Activated CD4-positive, alpha-beta memory T cell treated with anti-CD3 and anti-CD28 coated beads for 36 hours (primary cell): Measurements from ENCODE around the gene PLXDC2. TPM values are rescaled to one million over a fixed set of nuclear protein-coding genes. Genes with fewer than 3 reads are reported as not detected.

Source experiments
- CTCF ChIA-PET: fragments of 350-600 bp; sonication (Branson Sonifier 250); formaldehyde crosslinking; loops from one replicate; lab custom pipeline; 2021; ENCODE audit warnings: antibody characterized with exemption, inconsistent platforms; lab: Charles Lee
- POLR2A ChIA-PET: fragments of 350-600 bp; sonication (Branson Sonifier 250); formaldehyde crosslinking; loops from one replicate; lab custom pipeline; 2021; ENCODE audit warnings: antibody characterized with exemption; lab: Charles Lee
- DNase-seq: peaks from one replicate; pipeline ENCODE4 v3.0.0-alpha.2; 2020
- H3K27ac Mint-ChIP-seq: one replicate; pipeline ENCODE4 v1.8.0; 2021; ENCODE audit warnings: mixed read lengths
- H3K27me3 Mint-ChIP-seq: one replicate; pipeline ENCODE4 v1.8.0; 2021; ENCODE audit warnings: mixed read lengths
- H3K36me3 Mint-ChIP-seq: one replicate; pipeline ENCODE4 v1.8.0; 2021; ENCODE audit warnings: mixed read lengths
- H3K4me1 Mint-ChIP-seq: one replicate; pipeline ENCODE4 v1.8.0; 2021; ENCODE audit warnings: low read depth, mixed read lengths
- H3K4me3 Mint-ChIP-seq: one replicate; pipeline ENCODE4 v1.8.0; 2021; ENCODE audit warnings: mild to moderate bottlenecking, mixed read lengths
- H3K9me3 Mint-ChIP-seq: one replicate; pipeline ENCODE4 v1.8.0; 2021; ENCODE audit warnings: mixed read lengths
- intact Hi-C: fragments of 100-400 bp; cut with micrococcal nuclease; formaldehyde crosslinking; loops from one replicate; pipeline ENCODE4 v1.15.1; 2023
- total RNA-seq, 2 experiments: library from RNA; stranded (reverse); gene quantifications; one replicate each; pipeline ENCODE4 v1.2.3, GENCODE V29; 2021

The PLXDC2 gene
- total RNA-seq, 2 experiments from 2014 or later = not detected

DNA sequence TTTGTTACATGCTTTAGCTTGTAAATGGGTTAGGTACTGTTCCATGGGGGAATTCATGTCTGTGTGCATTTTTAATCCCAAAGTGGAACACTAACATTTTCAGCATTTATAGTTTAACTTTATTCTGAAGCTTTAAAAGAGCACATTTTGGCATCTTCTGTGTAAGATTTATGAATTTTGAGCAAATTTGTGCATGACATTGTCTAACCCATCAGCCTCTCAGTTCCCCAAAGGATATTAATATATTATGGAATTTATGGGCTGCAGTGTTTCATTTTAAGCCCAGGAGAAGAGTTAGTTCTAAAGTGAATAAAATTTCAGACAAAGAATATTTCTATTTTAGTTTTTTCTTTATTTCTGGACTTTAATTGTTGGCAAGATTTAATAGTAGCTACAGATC, 421.4 kb downstream of the PLXDC2 start:
- no peak for DNase-seq
- Mint-ChIP-seq H3K27me3 (no peaks in the 10 kb centered on the region), H3K4me1 (no peaks in the 10 kb centered on the region), H3K4me3 (no peak overlapping the region), H3K36me3 (no peaks in the 10 kb centered on the region), H3K9me3 (peaks cover 4% of the 10 kb centered on the region), H3K27ac (no peak overlapping the region)
- CTCF ChIA-PET = no interaction called here
- POLR2A ChIA-PET = no interaction called here
- intact Hi-C loops = no loop called here

DNA sequence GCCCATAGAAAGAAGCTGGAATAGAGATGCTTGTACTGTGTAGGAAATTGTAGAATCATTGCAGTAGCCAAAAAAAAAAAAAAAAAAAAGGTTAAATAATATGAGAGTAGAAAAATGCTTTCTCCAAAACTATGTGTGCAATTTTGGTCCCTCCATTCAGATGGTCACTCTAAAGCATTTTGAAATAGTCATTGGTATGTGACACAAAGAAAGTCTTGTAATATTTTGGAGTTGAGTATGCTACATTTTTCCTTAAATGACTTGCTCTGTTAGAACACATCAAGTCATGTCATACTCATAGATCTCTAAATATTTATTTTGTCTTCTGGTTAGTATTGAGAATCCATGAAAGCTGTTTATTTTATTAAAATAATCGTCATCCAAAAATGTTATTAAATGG, 424.4 kb downstream of the PLXDC2 start:
- intact Hi-C loops = no loop called here
- H3K36me3 Mint-ChIP-seq = no peaks in the 10 kb centered on the region
- no peak overlapping the region for H3K27ac Mint-ChIP-seq
- H3K4me1 Mint-ChIP-seq = no peaks in the 10 kb centered on the region
- CTCF ChIA-PET = no interaction called here
- no peaks in the 10 kb centered on the region for H3K27me3 Mint-ChIP-seq
- H3K9me3 Mint-ChIP-seq = peaks cover 9% of the 10 kb centered on the region
- DNase-seq = no peak
- POLR2A ChIA-PET = no interaction called here
- H3K4me3 Mint-ChIP-seq = no peak overlapping the region

DNA sequence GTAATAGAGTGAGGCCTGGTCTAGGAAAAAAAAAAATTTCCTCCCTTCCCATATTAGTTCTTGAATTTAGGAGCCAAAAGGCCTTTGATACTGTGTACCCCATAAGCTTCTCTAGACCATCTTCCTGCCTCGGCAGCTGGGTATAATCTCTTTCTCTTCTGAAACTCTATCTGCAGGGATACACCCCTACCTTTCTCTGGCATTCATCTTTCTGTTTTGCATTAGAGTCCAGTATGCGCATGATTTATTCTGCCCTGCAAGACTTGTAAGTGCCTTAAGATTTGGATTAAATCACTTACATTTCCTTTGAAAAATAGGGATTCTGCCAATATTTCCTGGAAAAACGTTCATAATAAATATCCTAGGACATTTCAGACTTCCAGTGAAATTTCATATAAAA, 431.2 kb downstream of the PLXDC2 start:
- Mint-ChIP-seq H3K36me3 (no peaks in the 10 kb centered on the region), H3K4me1 (no peaks in the 10 kb centered on the region), H3K9me3 (peaks cover 6% of the 10 kb centered on the region), H3K4me3 (no peak overlapping the region), H3K27me3 (no peaks in the 10 kb centered on the region), H3K27ac (no peak overlapping the region)
- no peak for DNase-seq
- POLR2A ChIA-PET = no interaction called here
- CTCF ChIA-PET = no interaction called here
- intact Hi-C loops = no loop called here

DNA sequence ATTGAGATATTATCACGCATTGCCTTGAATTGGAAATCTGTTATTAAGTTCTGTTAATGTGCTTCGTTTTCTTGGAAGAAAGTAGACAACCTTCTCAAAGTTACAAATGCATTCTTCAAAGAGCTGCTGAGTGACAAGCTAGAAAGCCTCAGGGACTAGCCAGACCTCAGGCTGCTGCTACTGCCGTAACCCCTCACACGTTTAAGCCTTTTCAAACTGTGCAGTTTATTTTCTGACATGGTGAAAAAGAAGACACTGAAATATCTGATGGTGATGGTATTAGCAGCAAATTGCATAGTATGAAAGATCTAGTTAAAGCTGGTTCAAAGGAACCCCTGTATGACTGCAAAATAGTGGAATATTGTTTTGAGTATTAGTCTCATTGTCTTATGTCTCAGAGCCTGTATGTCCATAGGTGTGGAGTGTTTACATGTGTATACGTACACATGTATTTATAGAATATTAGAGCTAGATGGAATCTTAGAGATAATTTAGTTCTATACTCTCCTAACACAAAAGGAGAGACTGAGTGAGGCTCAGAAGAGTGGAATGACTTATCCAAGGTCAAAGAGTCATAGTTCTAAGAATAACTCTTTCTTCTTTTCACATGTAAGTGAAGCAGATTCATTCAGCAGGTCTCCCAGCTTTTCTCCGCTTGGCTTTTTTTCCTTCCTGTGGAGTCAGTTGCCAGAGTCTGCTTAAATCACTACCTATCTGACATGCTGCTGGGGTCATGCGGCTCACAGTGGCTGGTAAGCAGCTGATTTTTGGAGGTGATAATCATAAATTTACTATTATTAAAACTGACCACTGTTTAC, 431.9 kb downstream of the PLXDC2 start:
- intact Hi-C loops = no loop called here
- no peak overlapping the region for H3K4me3 Mint-ChIP-seq
- DNase-seq = no peak
- H3K27me3 Mint-ChIP-seq = no peaks in the 10 kb centered on the region
- POLR2A ChIA-PET = no interaction called here
- no peaks in the 10 kb centered on the region for H3K36me3 Mint-ChIP-seq
- CTCF ChIA-PET = no interaction called here
- no peaks in the 10 kb centered on the region for H3K4me1 Mint-ChIP-seq
- no peak overlapping the region for H3K27ac Mint-ChIP-seq
- H3K9me3 Mint-ChIP-seq = peaks cover 6% of the 10 kb centered on the region

DNA sequence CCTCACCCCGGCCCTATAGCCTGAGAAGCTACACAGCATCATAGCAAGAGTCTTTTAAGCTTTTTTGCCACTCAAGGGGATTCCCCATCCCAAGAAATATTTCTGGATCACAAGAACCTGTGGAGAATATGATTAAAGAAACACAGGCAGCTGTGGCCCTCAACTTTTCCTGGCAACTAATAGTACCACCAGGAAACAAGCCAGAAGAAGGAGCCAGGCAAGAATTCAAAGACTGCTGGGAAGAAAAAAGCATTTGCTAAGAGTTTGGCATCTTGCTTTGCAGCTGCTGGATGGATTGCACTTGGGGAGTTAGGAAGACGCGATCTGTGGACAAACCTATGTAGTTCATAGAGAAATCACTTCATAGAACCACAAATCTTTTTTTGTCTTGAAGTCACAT, 437.8 kb downstream of the PLXDC2 start:
- intact Hi-C loops = no loop called here
- H3K4me1 Mint-ChIP-seq = no peaks in the 10 kb centered on the region
- H3K27me3 Mint-ChIP-seq = no peaks in the 10 kb centered on the region
- POLR2A ChIA-PET = no interaction called here
- no peak overlapping the region for H3K27ac Mint-ChIP-seq
- no peak for DNase-seq
- H3K36me3 Mint-ChIP-seq = no peaks in the 10 kb centered on the region
- H3K9me3 Mint-ChIP-seq = peaks cover 4% of the 10 kb centered on the region
- H3K4me3 Mint-ChIP-seq = no peak overlapping the region
- CTCF ChIA-PET = no interaction called here

DNA sequence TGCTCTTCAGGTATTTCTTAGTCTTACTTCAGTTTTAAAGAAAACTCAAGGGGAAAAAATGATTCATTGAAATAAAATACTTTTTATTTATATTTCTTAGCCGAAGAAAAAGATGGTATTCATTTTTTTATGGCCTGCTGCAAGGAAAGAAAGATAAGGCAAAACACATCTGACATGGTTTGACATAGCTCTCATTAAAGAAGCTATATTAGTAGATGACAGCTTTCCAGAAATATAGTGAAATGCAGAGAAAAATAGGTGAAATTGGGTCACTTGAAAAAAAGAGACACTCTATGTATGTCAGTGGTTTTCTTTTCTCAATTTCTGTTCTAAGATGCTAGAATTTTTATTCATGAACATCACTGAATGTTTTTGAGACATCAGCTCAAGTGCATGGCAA, 438.3 kb downstream of the PLXDC2 start:
- ChIA-PET CTCF (no interaction called here), POLR2A (no interaction called here)
- Mint-ChIP-seq H3K27me3 (no peaks in the 10 kb centered on the region), H3K36me3 (no peaks in the 10 kb centered on the region), H3K4me3 (no peak overlapping the region), H3K9me3 (peaks cover 4% of the 10 kb centered on the region), H3K4me1 (no peaks in the 10 kb centered on the region), H3K27ac (no peak overlapping the region)
- DNase-seq = no peak
- intact Hi-C loops = no loop called here

DNA sequence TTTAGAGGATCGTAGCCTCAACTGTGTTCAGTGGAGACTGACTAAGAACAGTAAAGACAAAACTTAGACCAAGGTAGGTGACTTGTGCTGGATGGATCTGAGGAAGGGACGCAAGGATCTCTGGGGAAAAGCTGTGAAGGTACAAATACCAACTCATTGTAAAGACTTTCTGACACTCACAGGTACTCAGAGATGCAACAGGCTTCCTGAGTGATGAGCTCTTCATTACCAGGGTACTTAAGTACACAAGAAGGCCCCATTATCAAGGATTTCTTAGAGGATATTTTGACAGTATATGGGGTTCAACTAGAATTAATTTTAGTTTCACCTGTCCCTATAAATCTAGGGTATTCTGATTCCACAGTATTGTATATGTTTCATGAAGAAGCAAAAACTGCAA, 440.7 kb downstream of the PLXDC2 start:
- intact Hi-C loops = no loop called here
- Mint-ChIP-seq H3K27ac (no peak overlapping the region), H3K4me1 (no peaks in the 10 kb centered on the region), H3K27me3 (no peaks in the 10 kb centered on the region), H3K36me3 (no peaks in the 10 kb centered on the region), H3K9me3 (peaks cover 11% of the 10 kb centered on the region), H3K4me3 (no peak overlapping the region)
- no peak for DNase-seq
- ChIA-PET CTCF (no interaction called here), POLR2A (no interaction called here)

DNA sequence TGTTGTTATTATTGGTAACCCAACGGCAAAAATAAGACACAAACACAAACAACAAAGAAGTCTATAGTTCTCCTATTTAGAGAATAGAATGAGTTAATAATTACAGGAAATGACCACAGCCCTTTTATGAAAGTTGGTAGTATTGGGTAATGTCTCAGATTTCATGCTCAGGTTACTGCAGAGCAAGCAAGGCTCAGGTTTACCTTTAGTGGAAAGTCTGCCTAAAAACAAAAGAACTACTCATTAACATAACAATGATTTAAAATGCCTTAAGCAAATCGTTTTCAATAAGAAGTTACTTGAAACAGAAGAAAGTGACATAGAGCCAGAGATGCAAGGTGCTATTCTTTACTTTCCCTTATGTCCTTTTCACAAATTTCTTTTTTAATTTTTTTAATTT, 441.2 kb downstream of the PLXDC2 start:
- Mint-ChIP-seq H3K36me3 (no peaks in the 10 kb centered on the region), H3K4me3 (no peak overlapping the region), H3K4me1 (no peaks in the 10 kb centered on the region), H3K27me3 (no peaks in the 10 kb centered on the region), H3K27ac (no peak overlapping the region), H3K9me3 (peaks cover 11% of the 10 kb centered on the region)
- DNase-seq = no peak
- POLR2A ChIA-PET = no interaction called here
- intact Hi-C loops = no loop called here
- CTCF ChIA-PET = no interaction called here

DNA sequence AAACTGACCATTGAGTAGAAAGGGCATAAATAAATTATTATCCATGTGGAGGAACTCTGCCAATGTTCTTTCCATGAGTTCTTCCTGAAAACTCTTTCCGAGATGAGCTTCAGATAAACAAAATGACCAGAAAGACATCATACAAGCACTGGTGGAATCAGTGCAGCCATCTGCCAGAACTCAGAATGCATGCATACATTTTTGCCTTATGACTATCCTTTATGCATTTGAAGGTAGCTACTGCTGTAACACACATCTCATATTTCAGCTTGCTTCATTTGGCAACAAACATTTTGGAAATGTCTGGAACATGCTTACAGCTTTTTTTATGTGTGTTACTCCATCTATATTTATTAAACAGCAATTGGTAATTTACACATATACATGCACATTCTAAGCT, 448.9 kb downstream of the PLXDC2 start:
- Mint-ChIP-seq H3K36me3 (no peaks in the 10 kb centered on the region), H3K4me1 (no peaks in the 10 kb centered on the region), H3K9me3 (peaks cover 11% of the 10 kb centered on the region), H3K27me3 (no peaks in the 10 kb centered on the region), H3K4me3 (no peak overlapping the region), H3K27ac (no peak overlapping the region)
- ChIA-PET POLR2A (no interaction called here), CTCF (no interaction called here)
- DNase-seq = no peak
- intact Hi-C loops = no loop called here

DNA sequence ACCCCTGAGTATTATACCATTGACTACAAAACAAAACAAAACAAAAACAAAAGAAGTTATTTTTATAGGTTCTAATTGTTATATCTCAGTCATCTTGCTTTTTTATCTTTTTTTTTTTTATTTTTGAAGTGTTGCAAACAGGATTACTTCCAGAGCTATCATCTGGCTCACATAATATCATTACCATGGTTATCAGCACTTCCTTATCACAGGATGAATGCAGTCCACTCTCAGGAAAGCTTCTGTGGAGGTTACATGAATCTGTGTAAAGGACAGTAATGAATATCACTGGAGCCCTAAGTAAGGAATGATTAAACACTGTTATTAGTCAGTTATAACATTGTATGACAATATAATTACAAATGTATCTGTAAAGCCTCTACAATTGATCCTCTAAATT, 451.5 kb downstream of the PLXDC2 start:
- intact Hi-C loops = no loop called here
- Mint-ChIP-seq H3K27me3 (no peaks in the 10 kb centered on the region), H3K4me3 (no peak overlapping the region), H3K4me1 (no peaks in the 10 kb centered on the region), H3K27ac (no peak overlapping the region), H3K9me3 (peaks cover 18% of the 10 kb centered on the region), H3K36me3 (no peaks in the 10 kb centered on the region)
- ChIA-PET POLR2A (no interaction called here), CTCF (no interaction called here)
- DNase-seq = no peak

DNA sequence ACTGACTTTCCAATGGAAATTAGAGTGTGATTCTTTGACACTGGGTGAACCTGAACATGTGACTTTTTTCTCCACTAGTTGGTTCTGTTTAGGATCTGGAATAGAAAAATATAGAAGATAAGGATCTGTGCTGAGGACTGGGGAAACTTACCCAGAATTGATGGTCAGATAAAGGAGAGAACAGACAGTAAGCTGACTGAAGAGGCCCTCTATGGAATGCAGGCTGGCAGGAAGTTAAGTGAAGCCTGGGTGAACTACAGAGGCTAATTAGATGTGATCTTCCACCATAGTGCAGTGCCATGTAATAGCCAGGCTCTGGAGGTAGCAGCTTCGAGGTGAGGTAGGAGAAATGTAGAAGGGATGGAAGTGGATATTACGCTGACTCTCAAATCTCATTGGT, 455.3 kb downstream of the PLXDC2 start:
- no peak for DNase-seq
- Mint-ChIP-seq H3K27ac (no peak overlapping the region), H3K36me3 (no peaks in the 10 kb centered on the region), H3K9me3 (peaks cover 19% of the 10 kb centered on the region), H3K4me3 (no peak overlapping the region), H3K27me3 (no peaks in the 10 kb centered on the region), H3K4me1 (no peaks in the 10 kb centered on the region)
- CTCF ChIA-PET = no interaction called here
- POLR2A ChIA-PET = no interaction called here
- intact Hi-C loops = no loop called here

DNA sequence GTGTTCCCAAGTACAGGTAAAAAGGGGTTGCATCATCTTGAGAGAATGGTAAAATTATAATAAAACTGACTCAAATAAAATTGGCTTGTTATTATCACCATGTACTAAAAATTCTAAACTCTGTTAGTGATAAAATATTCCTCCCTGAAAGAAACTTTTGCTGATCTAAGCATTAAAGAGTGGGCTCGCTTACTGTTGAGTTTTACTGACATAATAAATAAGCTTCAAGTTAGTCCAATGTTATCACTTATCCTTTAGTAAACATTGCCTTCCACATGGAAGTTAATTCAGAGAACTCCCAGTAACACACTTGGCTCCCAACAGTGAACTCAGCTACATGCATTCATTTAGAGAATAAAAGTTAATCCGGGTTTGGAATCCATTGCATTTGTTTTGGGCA, 456.4 kb downstream of the PLXDC2 start:
- H3K36me3 Mint-ChIP-seq = no peaks in the 10 kb centered on the region
- no peak overlapping the region for H3K27ac Mint-ChIP-seq
- DNase-seq = no peak
- CTCF ChIA-PET = no interaction called here
- POLR2A ChIA-PET = no interaction called here
- intact Hi-C loops = no loop called here
- H3K4me3 Mint-ChIP-seq = no peak overlapping the region
- no peaks in the 10 kb centered on the region for H3K27me3 Mint-ChIP-seq
- H3K9me3 Mint-ChIP-seq = peaks cover 19% of the 10 kb centered on the region
- no peaks in the 10 kb centered on the region for H3K4me1 Mint-ChIP-seq

DNA sequence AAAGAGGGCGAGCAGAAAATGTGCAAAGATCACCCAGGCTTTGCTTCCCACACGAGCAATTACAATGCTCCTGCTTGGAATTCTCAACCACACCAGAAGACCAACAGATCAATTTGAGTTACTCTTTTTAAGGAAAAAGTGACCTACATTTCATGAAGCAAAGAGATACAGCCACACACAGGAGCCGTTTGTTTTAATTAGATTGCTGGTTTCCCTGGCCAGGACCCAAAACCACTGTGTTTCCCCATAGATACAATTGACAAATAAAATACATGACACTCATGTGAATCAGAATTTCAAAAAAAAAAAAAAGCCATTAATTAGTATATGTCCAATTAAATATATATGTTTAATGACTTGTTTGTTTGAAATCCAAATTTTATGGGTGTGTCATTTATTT, 458.3 kb downstream of the PLXDC2 start:
- Mint-ChIP-seq H3K27me3 (no peaks in the 10 kb centered on the region), H3K4me3 (no peak overlapping the region), H3K9me3 (peaks cover 19% of the 10 kb centered on the region), H3K4me1 (no peaks in the 10 kb centered on the region), H3K27ac (no peak overlapping the region), H3K36me3 (no peaks in the 10 kb centered on the region)
- ChIA-PET POLR2A (no interaction called here), CTCF (no interaction called here)
- intact Hi-C loops = no loop called here
- no peak for DNase-seq
